CD4-positive, alpha-beta T cell (primary cell): ENCODE data around the gene ASH1L. TPM values are rescaled to one million over a fixed set of nuclear protein-coding genes. Genes with fewer than 3 reads are reported as not detected.
"Not testable (repeated sequence)": the region's sequence is repeated elsewhere in the genome, so short reads cannot be mapped to it uniquely, and the experiment has no call there.

Source experiments
- ATAC-seq: fragments of 200-7000 bp; cut with Tn5 transposase; one replicate; pipeline ENCODE4 v1.10.0; 2022; ENCODE audit warnings: mild to moderate bottlenecking; ENCODE audit not compliant: poor library complexity
- CTCF ChIA-PET: fragments of 350-600 bp; sonication (Branson Sonifier 250); formaldehyde crosslinking; loops from one replicate; lab custom pipeline; 2021; ENCODE audit warnings: antibody characterized with exemption, inconsistent platforms; lab: Charles Lee
- POLR2A ChIA-PET: fragments of 350-600 bp; sonication (Branson Sonifier 250); formaldehyde crosslinking; loops from one replicate; lab custom pipeline; 2021; ENCODE audit warnings: antibody characterized with exemption, inconsistent platforms; lab: Charles Lee
- DNase-seq, 14 experiments: peaks; one replicate each; pipeline ENCODE4 v3.0.0-alpha.2; 2013 to 2020; ENCODE audit warnings: mixed read lengths in 2 of 14
- H3K27ac ChIP-seq, 2 donors: one replicate each; pipeline versions ENCODE4 v1.5.1 to v1.7.0; 2013; ENCODE audit warnings: low read length in 2 of 2, low read depth in 1 of 2, mild to moderate bottlenecking in 1 of 2
- H3K27me3 ChIP-seq, 2 experiments: 1 replicate in 1 of 2; 2 replicates in 1 of 2; pipeline versions ENCODE4 v1.6.1 to v1.7.0; 2013; ENCODE audit warnings: low read length in 2 of 2, control low read depth in 1 of 2, mild to moderate bottlenecking in 1 of 2, moderate library complexity in 1 of 2; ENCODE audit not compliant: insufficient read depth in 2 of 2, control insufficient read depth in 1 of 2
- H3K36me3 ChIP-seq: one replicate; pipeline ENCODE4 v1.6.1; 2013; ENCODE audit warnings: low read length, control low read depth; ENCODE audit not compliant: insufficient read depth
- H3K4me1 ChIP-seq: one replicate; pipeline ENCODE4 v1.6.1; 2013; ENCODE audit warnings: low read length, control low read depth; ENCODE audit not compliant: insufficient read depth
- H3K4me3 ChIP-seq: one replicate; pipeline ENCODE4 v1.5.1; 2013; ENCODE audit warnings: mild to moderate bottlenecking, low read length, moderate library complexity
- H3K9me3 ChIP-seq, 2 experiments: 1 replicate in 1 of 2; 2 replicates in 1 of 2; pipeline versions ENCODE4 v1.6.1 to v1.7.0; 2013; ENCODE audit warnings: low read length in 2 of 2, mild to moderate bottlenecking in 2 of 2, control low read depth in 1 of 2, moderate library complexity in 1 of 2; ENCODE audit not compliant: control insufficient read depth in 1 of 2, insufficient read depth in 1 of 2
- H3K27ac Mint-ChIP-seq: one replicate; pipeline ENCODE4 v1.8.0; 2020; ENCODE audit warnings: mixed read lengths
- H3K27me3 Mint-ChIP-seq: one replicate; pipeline ENCODE4 v1.8.0; 2021; ENCODE audit warnings: mixed read lengths
- H3K36me3 Mint-ChIP-seq: one replicate; pipeline ENCODE4 v1.8.0; 2021; ENCODE audit warnings: low read depth, mixed read lengths
- H3K4me1 Mint-ChIP-seq: one replicate; pipeline ENCODE4 v1.8.0; 2021; ENCODE audit warnings: low read depth, mixed read lengths
- H3K4me3 Mint-ChIP-seq: one replicate; pipeline ENCODE4 v1.8.0; 2020; ENCODE audit warnings: mild to moderate bottlenecking, mixed read lengths
- H3K9me3 Mint-ChIP-seq: one replicate; pipeline ENCODE4 v1.8.0; 2020; ENCODE audit warnings: mixed read lengths
- intact Hi-C, 2 experiments: fragments of 100-400 bp; cut with DNase I in 1 of 2; cut with micrococcal nuclease in 1 of 2; formaldehyde crosslinking; loops; one replicate each; pipeline versions ENCODE4 v1.15.1 to v1.9.0; 2023 to 2025; cut with DNase I, micrococcal nuclease
- total RNA-seq, 174 experiments: library from RNA in 2 of 174; stranded (reverse) in 2 of 174; gene quantifications; one replicate each; pipeline ENCODE4 v1.2.3 and lab custom pipeline; 2021 to 2026
- TF ChIP-seq, protein P1 (sequence below): fragments of 200-600 bp; IDR thresholded peaks from one replicate; pipeline ENCODE4 v1.8.0; 2022; ENCODE audit warnings: antibody characterized with exemption, mild to moderate bottlenecking

Gene ASH1L
- total RNA-seq, 2 experiments from 2014 or later = 71.0 to 72.8 TPM

DNA sequence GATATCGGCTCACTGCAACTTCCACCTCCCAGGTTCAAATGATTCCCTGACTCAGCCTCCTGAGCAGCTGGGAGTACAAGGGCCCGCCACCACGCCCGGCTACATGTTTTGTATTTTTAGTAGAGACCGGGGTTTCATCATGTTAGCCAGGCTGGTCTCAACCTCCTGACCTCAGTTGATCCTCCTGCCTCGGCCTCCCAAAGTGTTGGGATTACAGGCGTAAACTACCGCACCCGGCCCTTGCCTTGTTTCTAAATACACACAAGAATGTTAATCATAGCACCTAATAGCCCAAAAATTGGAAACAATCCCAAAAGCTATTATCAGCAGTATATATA is 46.3 kb upstream of the ASH1L start:
- intact Hi-C loops = loop anchor here in 1 of 2 experiments (5.0 kb wide), 1 partner anchor 47 kb away; the partner anchor contains the start of gene ASH1L
- peak overlapping the region; percentile 56 for H3K4me3 Mint-ChIP-seq
- H3K36me3 ChIP-seq = peaks cover 3% of the 10 kb centered on the region
- H3K9me3 Mint-ChIP-seq = no peaks in the 10 kb centered on the region
- H3K9me3 ChIP-seq = no peaks in the 10 kb centered on the region
- DNase-seq (no peak), ATAC-seq (no peak)
- H3K4me3 ChIP-seq = no peak overlapping the region
- no peak overlapping the region for H3K27ac Mint-ChIP-seq
- no peaks in the 10 kb centered on the region for H3K4me1 Mint-ChIP-seq
- H3K36me3 Mint-ChIP-seq = peaks cover 20% of the 10 kb centered on the region
- TF ChIP-seq, protein P1, sequence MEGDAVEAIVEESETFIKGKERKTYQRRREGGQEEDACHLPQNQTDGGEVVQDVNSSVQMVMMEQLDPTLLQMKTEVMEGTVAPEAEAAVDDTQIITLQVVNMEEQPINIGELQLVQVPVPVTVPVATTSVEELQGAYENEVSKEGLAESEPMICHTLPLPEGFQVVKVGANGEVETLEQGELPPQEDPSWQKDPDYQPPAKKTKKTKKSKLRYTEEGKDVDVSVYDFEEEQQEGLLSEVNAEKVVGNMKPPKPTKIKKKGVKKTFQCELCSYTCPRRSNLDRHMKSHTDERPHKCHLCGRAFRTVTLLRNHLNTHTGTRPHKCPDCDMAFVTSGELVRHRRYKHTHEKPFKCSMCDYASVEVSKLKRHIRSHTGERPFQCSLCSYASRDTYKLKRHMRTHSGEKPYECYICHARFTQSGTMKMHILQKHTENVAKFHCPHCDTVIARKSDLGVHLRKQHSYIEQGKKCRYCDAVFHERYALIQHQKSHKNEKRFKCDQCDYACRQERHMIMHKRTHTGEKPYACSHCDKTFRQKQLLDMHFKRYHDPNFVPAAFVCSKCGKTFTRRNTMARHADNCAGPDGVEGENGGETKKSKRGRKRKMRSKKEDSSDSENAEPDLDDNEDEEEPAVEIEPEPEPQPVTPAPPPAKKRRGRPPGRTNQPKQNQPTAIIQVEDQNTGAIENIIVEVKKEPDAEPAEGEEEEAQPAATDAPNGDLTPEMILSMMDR = no peak
- POLR2A ChIA-PET = interaction anchor here (1.7 kb wide), 1 partner anchor 136 kb away, joined by 4 read pairs; no protein-coding TSS in a partner anchor
- H3K4me1 ChIP-seq = peaks cover 6% of the 10 kb centered on the region
- H3K27me3 ChIP-seq = no peaks in the 10 kb centered on the region
- H3K27me3 Mint-ChIP-seq = no peaks in the 10 kb centered on the region
- CTCF ChIA-PET = no interaction called here
- no peak overlapping the region for H3K27ac ChIP-seq

- no peaks in the 10 kb centered on the region for H3K9me3 ChIP-seq
- H3K27ac Mint-ChIP-seq = no peak overlapping the region
- peaks cover 6% of the 10 kb centered on the region for H3K4me1 ChIP-seq
- peak overlapping the region; percentile 58 for H3K4me3 Mint-ChIP-seq
- no peak overlapping the region for H3K4me3 ChIP-seq
- H3K27me3 Mint-ChIP-seq = no peaks in the 10 kb centered on the region
- H3K9me3 Mint-ChIP-seq = no peaks in the 10 kb centered on the region
- ChIA-PET CTCF (interaction anchor here (0.7 kb wide), 1 partner anchor 516 kb away, joined by 4 read pairs; no protein-coding TSS in a partner anchor), POLR2A (interaction anchor here (0.6 to 1.1 kb wide), 2 partner anchors 335 to 363 kb away, joined by 3 read pairs; partner anchors contain the start of gene CLK2)
- no peaks in the 10 kb centered on the region for H3K4me1 Mint-ChIP-seq
- intact Hi-C loops = loop anchor here in 1 of 2 experiments (5.0 kb wide), 1 partner anchor 45 kb away; the partner anchor contains the start of gene ASH1L
- DNase-seq (no peak), ATAC-seq (no peak)
- no peak overlapping the region for H3K27ac ChIP-seq
- peaks cover 13% of the 10 kb centered on the region for H3K36me3 Mint-ChIP-seq
- H3K27me3 ChIP-seq = no peaks in the 10 kb centered on the region
- H3K36me3 ChIP-seq = no peaks in the 10 kb centered on the region
- TF ChIP-seq, protein P1 = no peak
Observed at GRCh38 chr1:155607708-155608107, 45.1 kb upstream of the ASH1L start.

DNA sequence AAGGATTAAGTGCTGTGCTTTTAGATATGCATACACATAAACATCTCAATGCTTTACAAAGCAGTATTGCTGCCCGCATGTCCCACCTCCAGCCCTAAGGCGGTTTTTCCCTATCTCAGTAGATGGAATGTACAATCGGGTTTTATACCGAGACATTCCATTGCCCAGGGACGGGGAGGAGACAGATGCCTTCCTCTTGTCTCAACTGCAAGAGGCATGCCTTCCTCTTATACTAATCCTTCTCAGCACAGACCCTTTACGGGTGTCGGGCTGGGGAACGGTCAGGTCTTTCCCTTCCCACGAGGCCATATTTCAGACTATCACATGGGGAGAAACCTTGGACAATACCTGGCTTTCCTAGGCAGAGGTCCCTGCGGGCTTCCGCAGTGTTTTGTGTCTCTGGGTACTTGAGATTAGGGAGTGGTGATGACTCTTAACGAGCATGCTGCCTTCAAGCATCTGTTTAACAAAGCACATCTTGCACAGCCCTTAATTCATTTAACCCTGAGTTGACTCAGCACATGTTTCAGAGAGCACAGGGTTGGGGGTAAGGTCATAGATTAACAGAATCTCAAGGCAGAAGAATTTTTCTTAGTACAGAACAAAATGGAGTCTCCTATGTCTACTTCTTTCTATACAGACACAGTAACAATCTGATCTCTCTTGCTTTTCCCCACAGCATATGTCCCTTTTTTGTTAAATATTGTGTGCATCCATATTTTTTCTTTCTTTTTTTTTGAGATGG is 37.4 kb upstream of the ASH1L start:
- H3K27me3 ChIP-seq, POLR2A ChIA-PET, CTCF ChIA-PET, DNase-seq, H3K27me3 Mint-ChIP-seq, H3K4me1 ChIP-seq, H3K9me3 Mint-ChIP-seq, H3K27ac ChIP-seq, H3K4me3 Mint-ChIP-seq, ATAC-seq, H3K9me3 ChIP-seq, H3K36me3 ChIP-seq, H3K27ac Mint-ChIP-seq, H3K36me3 Mint-ChIP-seq, H3K4me3 ChIP-seq: not testable (repeated sequence)
- intact Hi-C loops = loop anchor here in 1 of 2 experiments (10.0 kb wide), 2 partner anchors 245 to 505 kb away; no protein-coding TSS in a partner anchor
- peaks cover 11% of the 10 kb centered on the region for H3K4me1 Mint-ChIP-seq
